ENCODE measurements around the gene ZDHHC1.

DNA sequence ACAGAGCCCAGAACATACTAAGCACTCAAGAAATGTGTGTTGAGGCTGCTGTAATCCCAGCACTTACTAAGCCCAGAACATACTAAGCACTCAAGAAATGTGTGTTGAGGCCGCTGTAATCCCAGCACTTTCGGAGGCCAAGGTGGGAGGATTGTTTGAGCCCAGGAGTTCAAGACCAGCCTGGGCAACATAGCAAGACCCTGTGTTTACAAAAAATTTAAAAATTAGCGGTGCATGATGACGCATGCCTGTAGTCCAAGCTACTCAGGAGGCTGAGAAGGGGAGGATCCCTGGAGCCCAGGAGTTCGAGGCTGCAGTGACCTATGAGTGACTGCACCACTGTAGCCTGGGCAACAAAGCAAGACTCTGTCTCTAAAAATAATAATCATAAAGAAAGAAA, 6.7 kb upstream of the ZDHHC1 start:
- TF ChIP-seq POLR2A (IDR thresholded peaks at IDR 0.05), result no peak
- TF ChIP-seq, protein P1, sequence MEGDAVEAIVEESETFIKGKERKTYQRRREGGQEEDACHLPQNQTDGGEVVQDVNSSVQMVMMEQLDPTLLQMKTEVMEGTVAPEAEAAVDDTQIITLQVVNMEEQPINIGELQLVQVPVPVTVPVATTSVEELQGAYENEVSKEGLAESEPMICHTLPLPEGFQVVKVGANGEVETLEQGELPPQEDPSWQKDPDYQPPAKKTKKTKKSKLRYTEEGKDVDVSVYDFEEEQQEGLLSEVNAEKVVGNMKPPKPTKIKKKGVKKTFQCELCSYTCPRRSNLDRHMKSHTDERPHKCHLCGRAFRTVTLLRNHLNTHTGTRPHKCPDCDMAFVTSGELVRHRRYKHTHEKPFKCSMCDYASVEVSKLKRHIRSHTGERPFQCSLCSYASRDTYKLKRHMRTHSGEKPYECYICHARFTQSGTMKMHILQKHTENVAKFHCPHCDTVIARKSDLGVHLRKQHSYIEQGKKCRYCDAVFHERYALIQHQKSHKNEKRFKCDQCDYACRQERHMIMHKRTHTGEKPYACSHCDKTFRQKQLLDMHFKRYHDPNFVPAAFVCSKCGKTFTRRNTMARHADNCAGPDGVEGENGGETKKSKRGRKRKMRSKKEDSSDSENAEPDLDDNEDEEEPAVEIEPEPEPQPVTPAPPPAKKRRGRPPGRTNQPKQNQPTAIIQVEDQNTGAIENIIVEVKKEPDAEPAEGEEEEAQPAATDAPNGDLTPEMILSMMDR (IDR thresholded peaks at IDR 0.05), result no peak

Data from gastroesophageal sphincter (tissue), 3 donors.